Activated CD4-positive, alpha-beta T cell treated with anti-CD3 and anti-CD28 coated beads, Interleukin-2, amount 50 U/mL, for 48 hours (primary cell): Measurements from ENCODE around the gene PARD3.

Source experiments
- DNase-seq, 2 experiments: peaks; one replicate each; pipeline ENCODE4 v3.0.0-alpha.2; 2020

PARD3 gene

GRCh38 chr10:34137201-34137600 is 677.9 kb downstream of the PARD3 start:
- DNase-seq, result no peak

- DNase-seq, result no peak
Measured at GRCh38 chr10:34135515-34135914, 679.6 kb downstream of the PARD3 start.

GRCh38 chr10:34134602-34135001 is 680.5 kb downstream of the PARD3 start:
- no peak for DNase-seq

GRCh38 chr10:34133406-34133805 is 681.7 kb downstream of the PARD3 start:
- no peak for DNase-seq

- no peak for DNase-seq
Measured at GRCh38 chr10:34131152-34131551, 683.9 kb downstream of the PARD3 start.

GRCh38 chr10:34127676-34128075 is 687.4 kb downstream of the PARD3 start:
- no peak for DNase-seq

- no peak for DNase-seq
Measured at GRCh38 chr10:34126371-34127151, 688.5 kb downstream of the PARD3 start.

- DNase-seq, result no peak
Measured at GRCh38 chr10:34125702-34126101, 689.4 kb downstream of the PARD3 start.

- no peak for DNase-seq
Measured at GRCh38 chr10:34124522-34125035, 690.5 kb downstream of the PARD3 start.

- peak in 1 of 2 experiments; percentile 5 for DNase-seq
Measured at GRCh38 chr10:34121781-34122622, 693.1 kb downstream of the PARD3 start.

GRCh38 chr10:34121125-34121753 is 693.9 kb downstream of the PARD3 start:
- DNase-seq, result no peak

- no peak for DNase-seq
Measured at GRCh38 chr10:34119456-34119855, 695.6 kb downstream of the PARD3 start.

- DNase-seq, result no peak
Measured at GRCh38 chr10:34116681-34117271, 698.3 kb downstream of the PARD3 start.

GRCh38 chr10:34116220-34116641 is 698.9 kb downstream of the PARD3 start:
- DNase-seq, result no peak

- DNase-seq, result no peak
Measured at GRCh38 chr10:34114914-34115313, 700.2 kb downstream of the PARD3 start.

- no peak for DNase-seq
Measured at GRCh38 chr10:34113504-34114225, 701.4 kb downstream of the PARD3 start.

- no peak for DNase-seq
Measured at GRCh38 chr10:34112171-34112782, 702.8 kb downstream of the PARD3 start.

- DNase-seq, result no peak
Measured at GRCh38 chr10:34111179-34111578, 703.9 kb downstream of the PARD3 start.

GRCh38 chr10:34109952-34110702 is 705.0 kb downstream of the PARD3 start:
- DNase-seq, result no peak

- no peak for DNase-seq
Measured at GRCh38 chr10:34109495-34109894, 705.6 kb downstream of the PARD3 start.
